Measurements from ENCODE around the gene PITPNM3.

Gene PITPNM3

DNA sequence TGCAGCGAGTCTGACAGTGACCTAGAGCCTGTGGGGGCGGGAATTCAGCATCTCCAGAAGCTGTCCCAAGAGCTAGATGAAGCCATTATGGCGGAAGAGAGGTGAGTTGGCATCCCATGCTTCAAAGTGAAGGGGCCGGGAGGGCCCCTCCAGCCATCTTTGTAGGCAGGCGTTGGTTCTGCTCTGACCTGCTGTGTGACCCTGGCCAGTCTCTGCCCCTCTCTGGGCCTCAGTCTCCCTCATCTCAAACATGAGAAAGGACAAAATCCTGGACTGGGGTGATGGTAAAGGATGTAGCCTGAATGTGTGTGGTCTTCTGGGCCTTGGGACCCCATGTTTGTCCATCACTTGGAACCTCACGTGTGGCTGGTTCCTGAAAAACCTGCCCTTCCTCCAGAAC lies 107.0 kb downstream of the PITPNM3 start:
- in situ Hi-C loops (cut with HindIII; ENCODE audit: low sequenced_read_pairs), result no loop called here

DNA sequence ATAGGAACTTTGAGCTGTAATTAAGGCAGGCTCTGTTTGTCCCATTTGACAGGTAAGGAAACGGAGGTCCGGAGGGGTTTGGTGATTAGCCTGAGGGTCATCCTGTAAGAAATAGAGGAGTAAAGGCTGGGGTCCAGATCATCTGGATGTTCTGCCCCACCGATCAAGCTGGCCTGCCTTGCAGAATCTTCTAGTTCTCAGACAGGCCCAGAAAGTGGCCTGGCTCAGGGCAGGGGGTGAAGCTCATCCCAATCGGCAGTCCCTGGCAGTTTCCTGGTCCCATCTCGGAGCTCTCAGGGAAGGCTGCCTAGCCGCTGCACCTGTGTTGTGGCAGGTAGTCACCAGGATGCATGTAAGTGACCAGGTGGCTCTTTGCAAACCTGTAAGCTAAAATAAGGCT lies 107.9 kb downstream of the PITPNM3 start:
- in situ Hi-C loops (cut with HindIII; ENCODE audit: low sequenced_read_pairs), result no loop called here

DNA sequence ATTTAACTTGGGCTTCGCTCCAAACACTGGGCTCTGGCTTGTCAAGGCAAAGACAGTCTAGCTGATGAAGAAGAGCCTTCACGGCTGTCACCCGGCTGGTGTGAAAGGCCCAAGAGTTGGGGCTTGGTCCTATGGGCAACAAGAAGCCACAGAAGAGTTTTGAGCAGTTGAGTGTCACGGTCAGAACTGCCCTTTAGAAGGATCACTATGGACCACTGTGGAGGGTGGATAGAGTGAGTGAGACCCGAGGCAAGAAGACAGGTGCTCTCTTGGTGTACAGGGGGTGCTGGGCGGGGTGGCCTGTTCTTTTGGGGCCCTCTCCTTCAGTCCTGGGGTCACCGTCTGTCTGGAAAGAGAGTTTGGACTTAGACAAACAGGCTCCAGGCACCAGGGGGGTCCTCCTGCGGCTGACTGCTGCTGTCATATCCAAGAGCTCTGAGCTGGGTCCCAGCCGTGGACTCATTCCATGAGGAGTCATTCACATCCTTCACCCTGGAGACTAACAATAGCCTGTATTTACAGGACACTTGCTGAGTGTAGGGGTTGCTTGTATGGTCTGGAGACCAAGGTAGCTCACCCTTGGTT lies 109.7 kb downstream of the PITPNM3 start:
- in situ Hi-C loops (cut with HindIII; ENCODE audit: low sequenced_read_pairs), result no loop called here

DNA sequence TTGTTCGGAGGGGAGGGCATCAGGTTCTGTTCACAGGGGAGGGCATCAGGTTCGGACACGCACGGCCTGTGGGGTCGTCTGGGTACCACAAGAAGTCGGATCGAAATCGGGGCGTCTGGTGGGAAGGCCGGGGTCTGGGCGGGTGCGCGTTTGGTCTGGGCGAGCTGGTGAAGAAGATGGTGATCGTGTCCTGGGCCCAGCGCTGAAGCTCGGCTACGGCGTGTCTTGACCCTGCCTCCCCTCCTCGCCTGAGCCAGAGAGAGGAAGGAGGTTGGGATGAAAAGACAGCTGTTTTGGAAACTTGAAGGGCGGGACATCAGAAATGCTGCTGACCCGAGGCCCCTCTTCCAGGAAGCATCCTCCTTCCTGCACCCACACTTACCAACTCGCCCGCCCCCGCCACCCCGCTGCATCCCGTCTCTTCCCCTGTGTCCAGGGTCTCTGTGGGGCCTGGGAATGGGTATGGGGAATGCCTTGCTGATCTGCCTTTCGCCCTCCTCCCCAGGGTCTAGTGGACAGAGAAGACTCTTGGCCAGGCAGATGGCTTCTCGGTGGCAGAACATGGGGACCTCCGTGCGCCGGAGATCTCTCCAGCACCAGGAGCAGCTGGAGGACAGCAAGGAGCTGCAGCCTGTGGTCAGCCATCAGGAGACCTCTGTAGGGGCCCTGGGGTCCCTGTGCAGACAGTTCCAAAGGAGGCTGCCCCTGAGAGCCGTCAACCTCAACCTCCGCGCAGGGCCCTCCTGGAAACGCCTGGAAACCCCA lies 111.6 kb downstream of the PITPNM3 start:
- in situ Hi-C loops (cut with HindIII; ENCODE audit: low sequenced_read_pairs), result no loop called here

DNA sequence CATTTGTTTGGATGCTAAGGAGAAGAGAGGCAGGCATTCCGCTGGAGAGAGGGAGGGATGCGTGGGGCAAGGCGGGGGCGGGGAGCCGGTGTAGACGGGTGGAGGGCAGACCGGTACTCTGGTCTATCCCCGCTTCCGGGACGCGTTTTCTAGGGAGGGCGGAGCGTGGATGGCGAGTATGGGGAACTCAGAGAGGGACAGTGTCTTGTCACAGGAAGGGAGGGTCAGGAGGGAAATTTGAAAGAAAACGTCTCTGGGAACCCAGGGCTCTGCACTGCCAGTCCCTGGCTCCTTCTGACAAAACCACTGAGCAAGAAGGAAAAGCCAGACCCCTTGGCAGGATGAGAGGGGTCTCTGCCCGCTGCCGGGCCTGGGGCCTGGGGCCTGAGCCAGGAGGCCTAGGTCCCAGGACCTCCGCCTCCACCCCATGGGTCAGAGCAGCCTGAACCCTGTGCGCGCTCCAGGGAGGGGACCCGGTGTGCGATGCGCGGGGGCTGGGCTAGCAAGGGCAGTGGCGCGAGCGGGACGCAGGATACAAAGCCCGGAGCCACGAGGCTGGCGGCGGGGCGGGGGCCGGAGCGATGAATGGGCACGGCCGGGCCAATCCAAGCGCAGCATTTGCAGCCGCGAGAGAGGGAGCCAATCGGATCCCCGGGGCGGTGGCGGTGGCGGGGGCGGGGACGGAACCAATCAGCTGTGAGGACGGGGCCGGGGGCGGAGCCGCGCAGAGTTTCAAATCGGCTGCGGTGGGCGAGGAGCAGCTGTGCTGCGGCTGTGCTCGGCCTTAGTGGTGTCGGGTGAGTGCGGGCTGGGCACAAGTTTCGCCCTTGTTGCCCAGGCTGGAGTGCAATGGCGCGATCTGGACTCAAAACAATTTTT lies 112.4 kb downstream of the PITPNM3 start, which contains the start of gene PIMREG:
Gene PIMREG (plus strand): TSS at position 764 of the 879 bp plus-strand sequence. CDS start 656 bp downstream, outside the sequence.
- in situ Hi-C loops (cut with HindIII; ENCODE audit: low sequenced_read_pairs), result no loop called here

DNA sequence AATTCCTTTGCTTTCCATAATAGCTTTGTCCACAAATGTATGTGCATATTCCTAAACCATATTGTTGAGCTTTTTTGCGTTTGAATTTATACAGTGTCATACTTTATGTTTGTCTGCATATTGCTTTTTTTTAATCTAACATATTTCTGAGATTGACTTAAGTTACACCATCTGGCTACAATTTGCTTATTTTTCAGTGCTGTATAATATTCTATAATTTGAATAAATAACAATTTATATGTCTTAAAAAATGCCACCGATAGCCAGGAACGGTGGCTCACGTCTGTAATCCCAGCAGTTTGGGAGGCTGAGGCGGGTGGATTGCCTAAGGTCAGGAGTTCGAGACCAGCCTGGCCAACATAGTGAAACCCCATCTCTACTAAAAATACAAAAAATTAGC lies 113.6 kb downstream of the PITPNM3 start:
- in situ Hi-C loops (cut with HindIII; ENCODE audit: low sequenced_read_pairs), result no loop called here

DNA sequence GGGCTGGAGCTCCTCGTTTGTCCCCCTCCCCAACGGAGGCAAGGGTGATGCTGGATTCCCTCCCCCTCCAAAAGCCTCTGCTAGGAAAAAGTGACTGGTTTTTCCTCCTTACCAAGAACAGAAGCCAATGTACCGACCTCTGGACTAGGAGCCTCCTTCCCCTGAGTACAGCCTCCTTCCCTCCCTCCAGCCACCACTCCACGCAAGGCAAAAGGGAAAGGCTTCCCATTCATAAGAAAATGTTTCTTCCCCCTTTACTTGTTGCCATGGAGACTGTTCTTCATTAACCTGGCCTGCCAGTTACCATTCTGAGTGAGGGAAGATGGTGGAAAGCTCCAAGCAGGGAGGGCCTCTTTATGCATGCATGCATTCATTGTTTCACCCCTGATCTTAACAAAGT lies 116.4 kb downstream of the PITPNM3 start:
- in situ Hi-C loops (cut with HindIII; ENCODE audit: low sequenced_read_pairs), result no loop called here

DNA sequence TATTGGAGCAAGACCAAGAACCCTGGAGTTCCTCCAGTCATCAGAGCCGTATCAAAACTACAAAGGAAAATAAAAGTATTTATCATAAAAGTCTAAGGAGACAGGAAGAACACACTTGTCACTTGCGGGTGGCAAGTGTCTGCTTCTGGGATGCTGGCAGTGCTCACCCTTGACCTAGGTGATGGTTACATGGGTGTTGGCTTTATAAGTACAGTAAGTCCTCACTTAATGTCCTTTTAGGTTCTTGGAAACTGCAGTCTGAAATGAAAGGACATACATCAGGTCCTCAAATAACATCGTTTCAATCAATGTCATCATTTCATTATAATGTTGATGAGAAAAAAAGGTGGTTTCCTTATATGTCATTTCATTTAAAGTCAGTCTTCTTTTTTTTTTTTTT lies 118.4 kb downstream of the PITPNM3 start:
- in situ Hi-C loops (cut with HindIII; ENCODE audit: low sequenced_read_pairs), result no loop called here

DNA sequence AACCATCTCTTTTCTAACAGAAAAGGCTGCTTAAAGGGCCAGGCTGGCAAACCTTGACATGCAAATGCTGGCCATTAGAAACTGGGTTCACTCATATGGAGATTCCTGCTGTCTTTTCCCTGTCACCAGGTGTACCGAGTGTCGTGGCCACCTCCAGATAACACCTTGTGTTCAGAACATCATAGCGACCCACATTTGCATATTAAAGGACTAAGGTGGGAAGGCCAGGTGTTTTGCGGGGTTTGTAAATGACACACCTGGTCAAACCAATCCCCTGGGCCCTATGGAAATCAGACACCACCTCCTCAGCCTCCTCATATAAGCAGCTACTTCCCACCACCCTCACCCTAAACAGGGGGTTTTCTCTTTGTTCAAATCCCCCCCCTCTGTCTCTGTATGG lies 118.9 kb downstream of the PITPNM3 start:
- in situ Hi-C loops (cut with HindIII; ENCODE audit: low sequenced_read_pairs), result no loop called here

DNA sequence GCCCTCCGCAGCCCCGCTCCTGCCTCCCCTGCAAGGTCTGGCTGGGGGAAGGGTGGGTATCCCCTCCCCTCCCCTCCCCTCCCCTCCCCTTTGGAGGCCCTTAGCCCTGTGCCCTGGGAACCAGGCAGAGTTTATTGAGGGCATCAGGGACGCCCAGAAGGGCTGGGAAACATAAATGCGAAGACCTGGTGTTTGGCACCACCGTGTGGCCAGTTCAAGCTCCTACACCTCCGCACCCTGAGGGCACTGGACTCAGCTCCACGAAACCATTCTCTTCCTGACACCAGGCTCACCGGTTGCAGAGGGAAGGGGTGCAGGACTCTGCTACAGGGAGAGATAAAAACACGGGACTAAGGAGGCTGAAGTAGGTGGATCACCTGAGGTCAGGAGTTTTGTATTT lies 120.4 kb downstream of the PITPNM3 start:
- in situ Hi-C loops (cut with HindIII; ENCODE audit: low sequenced_read_pairs), result no loop called here

DNA sequence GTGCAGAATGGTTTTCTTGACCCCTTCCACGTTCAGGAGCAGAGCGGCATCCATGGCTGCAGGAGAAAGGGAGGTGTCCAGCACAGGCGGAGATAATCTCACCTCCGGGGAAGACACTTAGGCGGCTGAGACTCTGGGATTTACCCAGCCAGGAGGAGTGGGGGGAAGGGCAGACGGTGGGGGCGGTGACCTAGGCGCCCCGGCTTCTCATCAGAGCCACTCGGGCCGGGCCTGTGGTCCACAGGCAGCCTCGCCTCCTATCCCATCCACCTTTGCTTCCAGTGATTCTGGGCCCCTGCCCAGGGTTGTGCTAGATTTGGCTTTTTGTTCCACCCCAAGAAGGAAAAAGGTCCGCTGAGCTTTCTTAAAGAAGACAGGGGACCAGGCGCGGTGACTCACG lies 121.3 kb downstream of the PITPNM3 start, which contains the start of gene AIPL1:
Gene AIPL1 (minus strand): TSS at position 71 of the 400 bp plus-strand sequence. CDS start 17 bp downstream, at position 54.
- in situ Hi-C loops (cut with HindIII; ENCODE audit: low sequenced_read_pairs), result no loop called here

DNA sequence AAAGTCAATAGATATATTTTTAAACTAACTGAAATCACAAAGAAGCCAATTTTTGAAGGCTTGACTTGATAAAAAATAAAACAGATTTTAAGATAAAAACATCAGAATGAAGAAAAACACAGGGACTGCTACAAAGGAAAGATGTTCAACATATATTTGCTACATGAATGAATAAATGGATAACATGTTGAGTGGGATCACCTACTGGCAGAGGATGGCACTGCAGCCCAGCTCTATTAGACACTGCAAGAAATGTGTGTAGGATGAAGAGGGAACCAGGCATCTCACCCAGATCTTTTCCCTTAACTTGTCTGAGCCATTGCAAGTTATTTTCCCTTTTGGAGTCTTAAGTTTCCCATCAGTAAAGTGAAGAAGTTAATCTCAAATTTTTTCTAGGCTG lies 125.6 kb downstream of the PITPNM3 start:
- in situ Hi-C loops (cut with HindIII; ENCODE audit: low sequenced_read_pairs), result no loop called here

DNA sequence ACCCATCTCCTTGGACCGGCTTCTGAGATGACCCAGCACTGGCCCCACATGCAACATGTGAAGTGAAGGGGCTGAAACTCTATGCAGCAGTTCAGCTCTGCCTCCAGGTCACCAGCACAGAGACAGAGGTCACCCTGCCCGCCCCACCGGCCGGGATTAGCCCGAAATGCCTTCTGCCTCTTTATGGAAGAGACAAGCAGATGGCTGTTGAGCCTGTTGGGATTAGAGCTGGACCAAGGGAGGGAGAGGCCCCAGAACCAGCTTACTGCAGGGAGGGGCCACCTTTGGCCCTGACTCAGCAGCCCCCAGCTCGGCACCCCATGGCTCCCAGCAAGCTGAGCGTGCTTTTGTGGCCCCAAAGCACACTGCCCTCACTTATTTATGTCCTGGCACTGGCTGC lies 127.1 kb downstream of the PITPNM3 start:
- in situ Hi-C loops (cut with HindIII; ENCODE audit: low sequenced_read_pairs), result no loop called here

DNA sequence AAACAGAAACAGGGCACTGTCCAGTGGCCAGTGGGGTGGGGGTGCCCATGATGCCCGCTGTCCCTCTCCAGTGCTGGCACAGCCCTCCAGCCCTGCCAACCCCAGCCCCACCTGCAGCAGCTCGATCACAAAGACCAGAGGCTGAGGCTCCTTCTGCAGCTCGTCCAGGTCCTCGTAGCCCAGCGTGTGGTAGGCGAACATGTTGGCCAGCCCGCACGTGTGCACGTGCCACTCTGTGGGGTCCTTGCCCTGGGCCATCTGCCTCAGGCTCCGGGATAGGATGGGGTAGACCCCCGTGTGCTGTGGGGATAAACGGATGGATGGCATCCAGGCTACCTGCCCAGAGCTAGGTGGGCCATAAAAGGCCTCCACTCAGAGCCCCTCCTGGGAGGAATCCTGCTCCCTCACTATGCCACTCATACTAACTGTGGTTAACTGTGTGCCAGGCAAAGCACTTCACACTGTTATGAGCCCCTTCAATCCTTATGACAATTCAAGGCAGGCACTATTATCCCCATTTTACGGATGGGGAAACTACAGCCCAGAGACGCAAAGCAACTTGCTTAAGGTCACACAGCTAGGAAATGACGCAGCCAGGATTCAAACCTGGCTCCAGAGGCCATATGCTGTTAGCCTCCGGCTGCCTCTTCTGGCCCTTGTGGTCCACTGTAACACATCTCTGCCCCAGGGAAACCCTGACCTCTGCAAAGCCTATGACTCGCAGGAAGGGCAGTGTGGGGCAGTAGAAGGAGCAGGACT lies 128.0 kb downstream of the PITPNM3 start:
- in situ Hi-C loops (cut with HindIII; ENCODE audit: low sequenced_read_pairs), result no loop called here

DNA sequence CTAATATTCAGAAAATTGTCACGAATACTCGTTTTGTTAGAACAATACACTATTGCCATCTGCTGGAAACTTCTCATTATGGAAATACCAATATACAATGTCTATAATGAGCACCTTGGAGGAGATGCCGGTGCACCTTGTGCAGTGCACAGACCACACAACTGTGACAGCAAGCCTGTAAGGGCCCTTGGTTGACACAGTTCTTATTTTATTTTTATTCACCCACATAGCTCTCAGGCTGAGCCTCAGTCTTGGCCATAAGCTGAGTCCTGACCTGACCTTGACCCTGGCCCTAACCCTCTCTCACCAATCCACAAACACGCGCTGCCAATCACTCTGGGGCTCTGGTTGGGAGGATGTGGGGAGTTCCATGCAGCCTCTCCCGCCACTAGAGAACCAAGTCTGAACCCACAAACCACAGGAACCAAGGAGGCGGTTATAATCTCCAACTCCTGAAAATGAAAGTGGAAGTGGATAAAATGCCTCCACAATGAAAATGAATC lies 129.0 kb downstream of the PITPNM3 start:
- in situ Hi-C loops (cut with HindIII; ENCODE audit: low sequenced_read_pairs), result no loop called here

DNA sequence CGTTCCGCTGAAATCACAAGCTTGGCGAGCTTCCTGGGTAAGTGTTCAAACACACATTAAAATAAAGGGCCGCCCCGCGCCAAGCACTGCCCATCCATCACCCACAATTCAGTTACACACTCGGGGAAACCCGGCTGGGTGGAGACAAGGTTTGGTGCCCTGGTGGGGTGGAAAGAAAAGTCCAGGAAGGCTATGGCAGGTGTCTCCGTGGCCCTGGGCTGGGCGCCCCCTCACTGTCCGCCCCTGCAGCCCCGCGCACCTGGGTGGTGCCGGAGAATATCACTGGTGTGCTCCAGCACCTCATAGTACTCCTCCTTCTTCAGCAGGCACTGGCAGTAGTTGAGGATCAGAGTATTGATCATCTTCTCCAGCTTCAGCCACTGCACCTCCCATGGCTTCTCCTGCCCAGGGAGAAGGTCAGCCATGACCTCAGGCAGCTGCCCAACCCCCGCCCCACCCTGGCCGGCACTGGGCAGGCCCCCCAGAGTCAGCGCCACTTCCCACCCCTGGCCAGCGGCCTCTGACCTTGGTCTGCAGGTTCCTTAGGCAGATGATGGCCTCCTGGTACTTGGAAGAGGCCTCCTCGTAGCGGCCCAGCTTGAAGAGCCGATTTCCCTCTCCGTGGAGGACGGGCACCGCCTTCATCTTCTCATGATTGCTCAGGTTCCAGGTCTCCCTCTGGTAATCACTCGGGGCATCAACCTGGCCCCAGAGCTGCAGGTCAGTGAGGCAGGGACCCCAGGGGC lies 129.8 kb downstream of the PITPNM3 start:
- in situ Hi-C loops (cut with HindIII; ENCODE audit: low sequenced_read_pairs), result no loop called here

DNA sequence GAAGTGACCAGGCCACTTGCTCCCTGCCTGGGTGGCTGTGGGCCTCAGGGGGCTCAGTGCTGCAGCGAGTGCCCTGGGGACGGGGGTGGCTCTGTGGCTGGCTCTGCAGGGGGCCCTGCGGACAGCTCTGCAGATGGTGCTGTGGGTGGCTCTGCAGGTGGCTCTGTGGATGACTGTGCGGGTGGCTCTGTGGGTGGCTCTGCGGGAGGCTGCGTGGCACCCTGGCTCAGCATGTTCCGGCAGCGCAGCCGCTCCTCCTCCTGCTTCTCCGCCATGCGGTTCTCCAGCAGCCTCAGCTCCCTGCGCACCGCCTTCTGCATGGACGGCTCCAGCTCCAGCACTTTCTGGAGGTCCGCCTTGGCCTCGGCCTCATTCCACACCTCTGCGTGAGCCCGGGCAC lies 130.9 kb downstream of the PITPNM3 start:
- in situ Hi-C loops (cut with HindIII; ENCODE audit: low sequenced_read_pairs), result no loop called here

DNA sequence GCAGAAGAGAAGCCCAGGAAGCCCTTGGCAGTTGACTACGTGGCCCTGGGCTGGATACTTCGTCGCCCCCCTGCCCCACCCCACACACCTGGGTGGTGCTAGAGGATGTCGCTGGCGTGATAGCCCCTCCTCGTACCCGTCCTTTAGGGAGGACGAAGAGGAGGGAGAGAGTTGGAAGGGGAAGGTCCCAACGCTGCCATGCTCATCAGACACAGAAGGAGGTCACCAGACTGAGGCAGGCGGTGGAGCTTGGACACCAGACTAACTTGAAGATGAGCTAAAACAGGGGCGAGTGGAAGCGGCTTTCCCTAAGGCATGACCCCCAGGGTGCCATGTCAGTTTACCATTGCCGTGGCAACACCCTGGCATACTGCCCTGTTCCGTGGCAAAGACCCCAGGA lies 132.4 kb downstream of the PITPNM3 start:
- in situ Hi-C loops (cut with HindIII; ENCODE audit: low sequenced_read_pairs), result no loop called here

DNA sequence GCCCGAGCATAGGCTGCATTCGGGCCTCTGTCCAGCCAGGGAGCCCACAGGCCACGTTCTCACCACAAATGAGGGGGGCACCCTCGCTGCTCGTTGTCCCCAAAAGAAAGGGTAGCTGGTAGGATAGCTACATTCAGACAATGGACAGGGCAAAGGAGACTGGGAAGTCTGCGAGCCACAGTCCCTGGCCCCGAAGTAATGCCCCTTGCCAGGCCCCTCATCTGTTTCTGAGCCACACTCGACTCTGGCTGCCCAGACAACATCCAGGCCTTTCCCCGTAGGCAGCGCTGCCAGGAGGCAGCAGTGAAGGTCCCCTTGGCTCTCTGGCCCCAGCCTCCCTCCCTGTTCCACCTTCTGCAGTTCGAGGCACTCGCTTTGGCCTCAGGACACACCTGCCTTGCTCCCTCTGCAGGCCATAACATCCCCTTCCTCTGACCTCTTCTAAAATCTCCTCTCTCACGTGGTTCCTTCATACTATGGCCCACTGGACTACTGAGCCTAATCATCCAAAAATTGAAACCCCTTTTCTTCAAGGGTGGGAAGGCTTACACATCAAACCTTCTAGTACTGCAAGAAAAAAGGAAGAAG lies 133.6 kb downstream of the PITPNM3 start:
- in situ Hi-C loops (cut with HindIII; ENCODE audit: low sequenced_read_pairs), result no loop called here

Measured in DLD1 (cell line).